IPS-NIHi7 (cell line): ENCODE results near the gene VDR.

Source experiments
- DNase-seq: peaks from one replicate; pipeline ENCODE4 v3.0.0; 2012; ENCODE audit warnings: mixed read lengths; ENCODE audit errors: extremely low spot score

VDR gene

GRCh38 chr12:47870175-47870781 lies 34.5 kb downstream of the VDR start:
- DNase-seq, result peak; percentile 84

GRCh38 chr12:47868552-47869031 lies 36.2 kb downstream of the VDR start:
- no peak for DNase-seq

- DNase-seq, result no peak
These were observed 36.8 kb downstream of the VDR start for GRCh38 chr12:47868041-47868440.

- DNase-seq, result no peak
These were observed 37.3 kb downstream of the VDR start for GRCh38 chr12:47867495-47867941.

GRCh38 chr12:47864646-47865235 lies 40.1 kb downstream of the VDR start:
- DNase-seq, result no peak

- no peak for DNase-seq
These were observed 40.8 kb downstream of the VDR start for GRCh38 chr12:47863985-47864384.

GRCh38 chr12:47863467-47863866 lies 41.3 kb downstream of the VDR start:
- DNase-seq, result no peak

- DNase-seq, result no peak
These were observed 41.9 kb downstream of the VDR start for GRCh38 chr12:47862881-47863280.

- no peak for DNase-seq
These were observed 42.5 kb downstream of the VDR start for GRCh38 chr12:47862167-47862750.

GRCh38 chr12:47860873-47861272 lies 43.9 kb downstream of the VDR start:
- DNase-seq, result no peak

- no peak for DNase-seq
These were observed 44.4 kb downstream of the VDR start for GRCh38 chr12:47860279-47860841.

- DNase-seq, result no peak
These were observed 46.1 kb downstream of the VDR start for GRCh38 chr12:47858511-47859266.

GRCh38 chr12:47856721-47857575 lies 47.8 kb downstream of the VDR start:
- no peak for DNase-seq

- no peak for DNase-seq
These were observed 48.7 kb downstream of the VDR start for GRCh38 chr12:47856094-47856493.

- DNase-seq, result no peak
These were observed 49.3 kb downstream of the VDR start for GRCh38 chr12:47855502-47855901.

- DNase-seq, result no peak
These were observed 50.3 kb downstream of the VDR start for GRCh38 chr12:47854531-47854930.

- no peak for DNase-seq
These were observed 52.7 kb downstream of the VDR start for GRCh38 chr12:47852096-47852571.

- DNase-seq, result no peak
These were observed 53.4 kb downstream of the VDR start for GRCh38 chr12:47851303-47851952.

- DNase-seq, result peak; percentile 56
These were observed 54.4 kb downstream of the VDR start for GRCh38 chr12:47850153-47851084.
